ENCODE data around the gene ZNF367. TPM values are rescaled to one million over a fixed set of nuclear protein-coding genes. Genes with fewer than 3 reads are reported as not detected.

Gene ZNF367
- total RNA-seq, 1 donor from 2014 or later, result 4.4 TPM

DNA sequence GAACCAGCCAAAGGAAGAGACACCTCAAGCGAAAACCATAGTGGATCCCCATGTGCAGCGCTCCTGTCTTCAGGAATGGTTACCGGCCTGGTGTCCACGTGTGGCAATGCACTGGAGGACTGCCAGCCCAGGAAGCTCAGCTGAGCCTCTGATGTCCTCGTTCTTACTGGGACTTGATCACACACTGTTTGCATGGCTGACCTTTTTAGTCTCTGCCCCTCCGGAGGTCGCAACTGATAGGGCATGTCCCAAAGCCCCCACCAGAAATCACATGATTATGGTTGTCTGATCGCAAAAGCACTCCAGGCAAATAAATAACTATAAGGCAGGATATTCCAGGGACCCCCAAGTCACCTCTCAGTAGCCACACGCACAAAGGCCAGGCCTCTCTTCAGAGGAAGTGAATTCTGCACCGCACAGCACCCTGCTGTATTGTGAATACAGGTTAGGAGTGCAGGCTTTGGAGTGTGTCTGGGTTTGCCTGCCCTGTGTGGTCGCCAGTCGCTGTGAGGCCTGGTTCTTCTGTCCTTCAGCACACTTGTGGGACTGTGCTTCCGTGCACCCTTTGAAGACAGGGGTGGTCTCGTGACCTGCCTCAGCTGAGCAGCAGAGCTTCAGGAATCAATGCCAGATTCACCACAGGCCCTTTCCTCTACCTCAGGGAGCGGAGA is 18.4 kb upstream of the ZNF367 start:
- no peak overlapping the region for H3K27ac Mint-ChIP-seq
- no peak overlapping the region for H3K4me3 Mint-ChIP-seq
- no peaks in the 10 kb centered on the region for H3K27me3 Mint-ChIP-seq (ENCODE audit: low read depth)
- DNase-seq (ENCODE audit: low spot score in 2 of 2, unreplicated experiment in 2 of 2), result no peak
- no peaks in the 10 kb centered on the region for H3K36me3 Mint-ChIP-seq
- no peaks in the 10 kb centered on the region for H3K9me3 Mint-ChIP-seq
- no peaks in the 10 kb centered on the region for H3K4me1 Mint-ChIP-seq
- TF ChIP-seq, protein P1, sequence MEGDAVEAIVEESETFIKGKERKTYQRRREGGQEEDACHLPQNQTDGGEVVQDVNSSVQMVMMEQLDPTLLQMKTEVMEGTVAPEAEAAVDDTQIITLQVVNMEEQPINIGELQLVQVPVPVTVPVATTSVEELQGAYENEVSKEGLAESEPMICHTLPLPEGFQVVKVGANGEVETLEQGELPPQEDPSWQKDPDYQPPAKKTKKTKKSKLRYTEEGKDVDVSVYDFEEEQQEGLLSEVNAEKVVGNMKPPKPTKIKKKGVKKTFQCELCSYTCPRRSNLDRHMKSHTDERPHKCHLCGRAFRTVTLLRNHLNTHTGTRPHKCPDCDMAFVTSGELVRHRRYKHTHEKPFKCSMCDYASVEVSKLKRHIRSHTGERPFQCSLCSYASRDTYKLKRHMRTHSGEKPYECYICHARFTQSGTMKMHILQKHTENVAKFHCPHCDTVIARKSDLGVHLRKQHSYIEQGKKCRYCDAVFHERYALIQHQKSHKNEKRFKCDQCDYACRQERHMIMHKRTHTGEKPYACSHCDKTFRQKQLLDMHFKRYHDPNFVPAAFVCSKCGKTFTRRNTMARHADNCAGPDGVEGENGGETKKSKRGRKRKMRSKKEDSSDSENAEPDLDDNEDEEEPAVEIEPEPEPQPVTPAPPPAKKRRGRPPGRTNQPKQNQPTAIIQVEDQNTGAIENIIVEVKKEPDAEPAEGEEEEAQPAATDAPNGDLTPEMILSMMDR (IDR thresholded peaks at IDR 0.05; ENCODE audit: unreplicated experiment), result no peak

DNA sequence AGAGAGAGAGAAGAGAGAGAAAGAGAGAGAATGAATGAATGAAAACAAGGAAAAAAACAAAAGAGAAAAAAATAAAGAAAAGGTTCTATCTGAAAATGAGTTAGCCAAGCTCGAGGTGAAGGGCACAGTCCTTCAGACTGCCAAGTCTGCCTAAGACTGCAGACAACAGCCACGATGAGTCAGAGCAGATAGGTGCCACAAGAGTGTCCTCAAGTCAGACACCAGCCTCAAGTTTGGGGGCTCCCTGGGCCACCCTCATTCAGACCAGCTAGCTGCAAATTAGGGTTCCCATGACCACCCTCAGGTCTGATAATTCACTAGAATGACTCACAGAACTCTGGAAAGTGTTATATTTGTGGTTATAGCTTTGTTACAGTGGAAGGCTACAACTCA is 17.9 kb upstream of the ZNF367 start:
- H3K27ac Mint-ChIP-seq, result no peak overlapping the region

DNA sequence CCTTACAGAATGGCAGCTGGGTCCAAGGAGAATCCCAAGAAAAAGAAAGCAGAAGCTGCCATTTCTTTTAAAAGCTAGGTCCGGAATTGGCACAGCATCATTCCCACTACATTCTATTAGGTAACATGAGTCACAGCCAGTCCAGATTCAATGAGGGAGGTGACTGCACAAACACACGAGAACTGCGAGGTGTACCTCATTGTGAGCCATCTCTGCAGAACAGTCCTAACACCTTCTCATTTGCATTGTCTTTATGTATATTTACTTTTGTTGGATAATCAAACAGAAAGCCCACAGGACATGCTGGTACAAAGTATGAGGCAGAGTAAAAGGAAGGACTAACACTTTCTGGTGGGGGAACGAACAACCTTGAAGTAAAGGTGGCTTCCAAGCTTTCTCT is 17.2 kb upstream of the ZNF367 start:
- H3K4me1 Mint-ChIP-seq, result no peaks in the 10 kb centered on the region
- no peaks in the 10 kb centered on the region for H3K9me3 Mint-ChIP-seq
- no peak overlapping the region for H3K27ac Mint-ChIP-seq
- TF ChIP-seq, protein P1 (IDR thresholded peaks at IDR 0.05; ENCODE audit: unreplicated experiment), result no peak
- no peaks in the 10 kb centered on the region for H3K36me3 Mint-ChIP-seq
- H3K4me3 Mint-ChIP-seq, result no peak overlapping the region
- no peak for DNase-seq (ENCODE audit: low spot score in 2 of 2, unreplicated experiment in 2 of 2)
- no peaks in the 10 kb centered on the region for H3K27me3 Mint-ChIP-seq (ENCODE audit: low read depth)

More for the DNA sequence above, 17.9 kb upstream of the ZNF367 start:
- no peak overlapping the region for H3K4me3 Mint-ChIP-seq
- no peaks in the 10 kb centered on the region for H3K27me3 Mint-ChIP-seq (ENCODE audit: low read depth)
- TF ChIP-seq, protein P1 (IDR thresholded peaks at IDR 0.05; ENCODE audit: unreplicated experiment), result no peak
- no peaks in the 10 kb centered on the region for H3K36me3 Mint-ChIP-seq
- DNase-seq (ENCODE audit: low spot score in 2 of 2, unreplicated experiment in 2 of 2), result no peak
- no peaks in the 10 kb centered on the region for H3K4me1 Mint-ChIP-seq
- H3K9me3 Mint-ChIP-seq, result no peaks in the 10 kb centered on the region

DNA sequence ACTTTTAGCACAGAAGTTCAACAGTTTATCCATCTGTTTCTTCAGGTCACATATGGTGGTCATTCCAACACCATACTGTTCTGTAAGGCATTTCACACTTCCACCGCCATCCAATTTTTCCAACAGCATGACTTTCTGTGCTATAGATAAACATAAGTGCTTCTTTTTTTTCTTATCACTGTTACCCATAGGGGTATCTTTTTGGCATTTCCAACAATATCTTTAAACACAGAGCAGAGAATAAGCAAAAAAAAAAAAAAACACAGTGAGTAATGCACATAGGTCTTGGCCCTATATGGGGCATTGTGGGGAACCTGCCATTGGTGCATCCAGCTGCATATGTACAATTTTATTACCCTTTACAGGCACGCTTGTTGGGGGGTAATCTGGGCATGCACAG is 12.2 kb upstream of the ZNF367 start:
- H3K27ac Mint-ChIP-seq, result no peak overlapping the region

DNA sequence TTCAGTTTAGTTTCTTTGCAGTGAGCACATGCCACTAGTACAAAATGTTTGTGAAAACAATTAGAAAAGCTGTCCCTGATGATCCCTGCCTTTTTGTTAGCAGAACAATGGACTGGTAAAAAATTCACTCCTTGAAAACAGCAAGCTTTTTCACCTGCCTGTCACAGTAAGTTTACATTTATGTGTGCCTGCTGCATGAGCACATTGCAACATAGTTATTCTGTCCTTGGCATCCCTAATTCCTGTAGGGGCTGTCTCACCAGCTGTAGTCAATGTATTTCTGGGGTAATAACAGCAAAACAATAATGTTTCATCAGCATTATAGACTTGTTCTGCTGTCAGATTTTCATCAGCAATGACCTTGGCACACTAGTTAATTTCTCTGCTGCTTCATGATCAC is 11.6 kb upstream of the ZNF367 start:
- no peak overlapping the region for H3K27ac Mint-ChIP-seq
- TF ChIP-seq, protein P1 (IDR thresholded peaks at IDR 0.05; ENCODE audit: unreplicated experiment), result no peak
- H3K36me3 Mint-ChIP-seq, result no peaks in the 10 kb centered on the region
- H3K4me1 Mint-ChIP-seq, result no peaks in the 10 kb centered on the region
- H3K27me3 Mint-ChIP-seq (ENCODE audit: low read depth), result no peaks in the 10 kb centered on the region
- DNase-seq (ENCODE audit: low spot score in 2 of 2, unreplicated experiment in 2 of 2), result no peak
- no peak overlapping the region for H3K4me3 Mint-ChIP-seq
- no peaks in the 10 kb centered on the region for H3K9me3 Mint-ChIP-seq

More for the DNA sequence above, 12.2 kb upstream of the ZNF367 start:
- H3K4me1 Mint-ChIP-seq, result no peaks in the 10 kb centered on the region
- no peak overlapping the region for H3K4me3 Mint-ChIP-seq
- DNase-seq (ENCODE audit: low spot score in 2 of 2, unreplicated experiment in 2 of 2), result no peak
- H3K9me3 Mint-ChIP-seq, result no peaks in the 10 kb centered on the region
- H3K36me3 Mint-ChIP-seq, result no peaks in the 10 kb centered on the region
- no peaks in the 10 kb centered on the region for H3K27me3 Mint-ChIP-seq (ENCODE audit: low read depth)
- TF ChIP-seq, protein P1 (IDR thresholded peaks at IDR 0.05; ENCODE audit: unreplicated experiment), result no peak
